ENCODE data around the gene INTS1.

Gene INTS1

GRCh38 chr7:1494447-1494846 is 9.7 kb downstream of the INTS1 start:
- no peak for TF ChIP-seq SIN3A (IDR thresholded peaks at IDR 0.05; ENCODE audit: borderline replicate concordance, insufficient read depth, low read length)
- no peak for TF ChIP-seq REST (IDR thresholded peaks at IDR 0.05; ENCODE audit: insufficient read depth in 1 of 2, low read depth in 2 of 2, low read length in 2 of 2)
- no peak for TF ChIP-seq TAF1 (IDR thresholded peaks at IDR 0.05; ENCODE audit: borderline replicate concordance, insufficient read depth, low read length)
- TF ChIP-seq FOXP2 (optimal IDR thresholded peaks at IDR 0.05; ENCODE audit: borderline replicate concordance, extremely low read depth, extremely low read length, insufficient read depth), result no peak
- no peak for TF ChIP-seq POLR2AphosphoS5 (IDR thresholded peaks at IDR 0.05; ENCODE audit: low read depth, low read length)

- TF ChIP-seq POLR2AphosphoS5 (IDR thresholded peaks at IDR 0.05; ENCODE audit: low read depth, low read length), result no peak
- no peak for TF ChIP-seq SIN3A (IDR thresholded peaks at IDR 0.05; ENCODE audit: borderline replicate concordance, insufficient read depth, low read length)
- no peak for TF ChIP-seq REST (IDR thresholded peaks at IDR 0.05; ENCODE audit: insufficient read depth in 1 of 2, low read depth in 2 of 2, low read length in 2 of 2)
- TF ChIP-seq TAF1 (IDR thresholded peaks at IDR 0.05; ENCODE audit: borderline replicate concordance, insufficient read depth, low read length), result no peak
- no peak for TF ChIP-seq FOXP2 (optimal IDR thresholded peaks at IDR 0.05; ENCODE audit: borderline replicate concordance, extremely low read depth, extremely low read length, insufficient read depth)
These were observed 10.6 kb downstream of the INTS1 start for GRCh38 chr7:1493571-1493970.

- no peak for TF ChIP-seq TAF1 (IDR thresholded peaks at IDR 0.05; ENCODE audit: borderline replicate concordance, insufficient read depth, low read length)
- no peak for TF ChIP-seq REST (IDR thresholded peaks at IDR 0.05; ENCODE audit: insufficient read depth in 1 of 2, low read depth in 2 of 2, low read length in 2 of 2)
- no peak for TF ChIP-seq FOXP2 (optimal IDR thresholded peaks at IDR 0.05; ENCODE audit: borderline replicate concordance, extremely low read depth, extremely low read length, insufficient read depth)
- no peak for TF ChIP-seq POLR2AphosphoS5 (IDR thresholded peaks at IDR 0.05; ENCODE audit: low read depth, low read length)
- TF ChIP-seq SIN3A (IDR thresholded peaks at IDR 0.05; ENCODE audit: borderline replicate concordance, insufficient read depth, low read length), result no peak
These were observed 11.1 kb downstream of the INTS1 start for GRCh38 chr7:1493129-1493528.

GRCh38 chr7:1492640-1493039 is 11.5 kb downstream of the INTS1 start:
- TF ChIP-seq TAF1 (IDR thresholded peaks at IDR 0.05; ENCODE audit: borderline replicate concordance, insufficient read depth, low read length) (no peak), SIN3A (IDR thresholded peaks at IDR 0.05; ENCODE audit: borderline replicate concordance, insufficient read depth, low read length) (no peak), FOXP2 (optimal IDR thresholded peaks at IDR 0.05; ENCODE audit: borderline replicate concordance, extremely low read depth, extremely low read length, insufficient read depth) (no peak), POLR2AphosphoS5 (IDR thresholded peaks at IDR 0.05; ENCODE audit: low read depth, low read length) (no peak), REST (IDR thresholded peaks at IDR 0.05; ENCODE audit: insufficient read depth in 1 of 2, low read depth in 2 of 2, low read length in 2 of 2) (no peak)

- TF ChIP-seq SIN3A (IDR thresholded peaks at IDR 0.05; ENCODE audit: borderline replicate concordance, insufficient read depth, low read length), result no peak
- no peak for TF ChIP-seq TAF1 (IDR thresholded peaks at IDR 0.05; ENCODE audit: borderline replicate concordance, insufficient read depth, low read length)
- no peak for TF ChIP-seq FOXP2 (optimal IDR thresholded peaks at IDR 0.05; ENCODE audit: borderline replicate concordance, extremely low read depth, extremely low read length, insufficient read depth)
- TF ChIP-seq POLR2AphosphoS5 (IDR thresholded peaks at IDR 0.05; ENCODE audit: low read depth, low read length), result no peak
- TF ChIP-seq REST (IDR thresholded peaks at IDR 0.05; ENCODE audit: insufficient read depth in 1 of 2, low read depth in 2 of 2, low read length in 2 of 2), result no peak
These were observed 12.0 kb downstream of the INTS1 start for GRCh38 chr7:1492221-1492620.

All from PFSK-1 (cell line).